Left lobe of liver (tissue), 2 donors: ENCODE data around the gene RNASEL. TPM values are rescaled to one million over a fixed set of nuclear protein-coding genes. Genes with fewer than 3 reads are reported as not detected.

Experiments used
- ATAC-seq: fragments of 200-7000 bp; cut with Tn5 transposase; one replicate; pipeline ENCODE4 v1.9.1; 2020; ENCODE audit warnings: mild to moderate bottlenecking, moderate library complexity
- DNase-seq: peaks from one replicate; pipeline ENCODE4 v3.0.0-alpha.2; 2020; ENCODE audit warnings: low spot score
- total RNA-seq: library from RNA; stranded (reverse); gene quantifications from one replicate; pipeline ENCODE4 v1.2.1, GENCODE V29; 2021
- donor health status: DM: no; HTN: no; CAD: no; lungs with moderate emphysema.
- donor health status: DM: no; HTN: yes; CAD: no.

RNASEL gene
- total RNA-seq, 1 donor from 2014 or later: 2.2 TPM

DNA sequence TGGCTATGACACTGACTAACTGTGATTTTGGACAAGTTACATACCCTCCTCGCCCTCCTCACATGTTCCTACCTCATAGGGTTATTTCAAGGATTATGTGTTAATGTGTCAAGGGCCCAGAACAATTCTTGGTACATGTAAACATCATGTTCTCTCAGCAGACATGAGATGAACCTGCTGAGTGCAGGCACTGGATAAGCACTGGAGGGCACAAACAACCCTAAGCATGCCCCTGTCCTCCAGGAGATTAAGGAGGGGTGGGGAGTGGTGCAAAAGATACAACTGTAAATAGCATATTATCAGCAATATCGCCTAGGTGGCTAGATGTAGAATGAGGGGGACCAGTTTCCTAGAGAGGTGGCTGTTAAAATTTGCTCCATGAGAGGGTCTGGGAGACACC is 32.9 kb upstream of the RNASEL start:
- DNase-seq (no peak), ATAC-seq (no peak)

DNA sequence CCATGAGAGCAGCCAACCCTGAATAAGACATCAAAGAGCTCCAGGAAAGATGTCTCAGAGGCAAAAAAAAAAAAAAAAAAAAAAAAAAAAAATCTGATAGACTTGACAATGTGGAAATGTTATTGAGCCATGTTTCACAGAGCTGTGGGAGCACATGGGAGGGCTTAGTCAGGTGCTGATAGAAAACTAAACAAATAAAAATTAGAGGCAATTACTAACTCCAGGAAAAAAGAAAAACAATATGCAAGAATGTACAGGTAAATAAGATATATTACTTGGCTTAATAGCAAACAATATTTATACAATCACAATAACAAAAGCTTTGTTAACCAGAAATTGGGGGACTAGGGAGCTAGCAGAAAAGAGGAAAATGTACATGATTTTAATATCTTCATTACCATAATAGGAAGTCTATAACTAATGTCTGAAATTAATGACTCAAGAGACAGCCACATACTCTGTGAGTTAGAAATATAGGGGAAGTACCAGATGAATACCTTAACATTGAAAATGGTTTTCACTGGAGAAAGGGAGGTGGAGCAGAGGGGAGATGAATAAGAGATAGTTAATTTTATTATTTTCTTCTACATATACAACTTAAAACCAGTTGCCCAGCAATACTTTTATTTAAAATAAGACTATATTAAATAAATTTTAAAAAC is 32.0 kb upstream of the RNASEL start:
- ATAC-seq: no peak
- no peak for DNase-seq

DNA sequence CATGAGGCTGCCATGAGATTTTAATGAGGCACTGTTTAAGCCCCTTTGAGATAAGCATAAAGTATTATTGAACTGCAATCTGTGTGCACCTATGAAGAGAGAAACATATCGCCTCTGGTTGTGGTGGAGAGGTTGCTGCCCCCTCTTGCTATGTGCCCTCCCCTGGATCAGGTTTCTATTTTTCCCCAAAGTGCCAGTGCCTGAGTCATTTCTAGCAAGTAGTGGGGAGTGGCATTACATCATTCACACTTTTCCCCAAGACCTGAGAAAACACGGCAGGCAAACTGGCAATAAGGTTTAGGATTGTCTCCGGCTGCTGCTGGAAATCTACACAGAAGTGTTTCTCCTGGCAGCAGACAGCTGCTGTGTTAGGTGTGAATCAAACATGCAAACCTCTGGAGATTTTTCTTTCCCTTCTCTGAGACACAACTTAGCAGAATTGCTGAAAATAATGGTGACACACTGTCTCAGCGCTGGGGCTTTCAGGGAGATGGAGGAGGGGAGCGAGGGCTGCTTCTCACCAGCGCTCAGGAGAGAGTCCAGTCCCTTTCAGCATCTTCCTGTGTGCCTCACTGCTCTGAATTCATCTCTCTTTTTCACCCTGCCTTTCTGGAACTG is 28.8 kb upstream of the RNASEL start:
- ATAC-seq: no peak

DNA sequence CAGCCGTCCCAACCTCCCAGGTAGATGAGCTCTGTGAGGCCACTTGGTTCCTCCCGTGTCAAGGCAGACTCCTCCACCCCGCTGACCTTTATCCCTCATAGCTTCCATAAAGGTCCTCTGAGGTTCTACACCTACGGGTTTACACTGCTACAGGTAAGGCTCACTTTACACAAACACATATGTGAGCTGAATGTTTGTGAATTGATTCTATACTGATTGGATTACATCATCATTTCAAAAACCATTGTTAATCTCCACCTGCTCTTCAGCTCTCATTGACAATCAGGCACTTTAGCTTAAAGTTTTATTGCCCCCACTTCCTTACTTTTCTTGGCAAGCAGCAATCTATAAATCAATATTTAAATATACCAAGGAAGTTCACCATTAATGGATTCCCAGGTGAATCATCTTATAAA is 28.0 kb upstream of the RNASEL start:
- ATAC-seq (no peak), DNase-seq (no peak)

More for the DNA sequence above, 28.8 kb upstream of the RNASEL start:
- no peak for DNase-seq

DNA sequence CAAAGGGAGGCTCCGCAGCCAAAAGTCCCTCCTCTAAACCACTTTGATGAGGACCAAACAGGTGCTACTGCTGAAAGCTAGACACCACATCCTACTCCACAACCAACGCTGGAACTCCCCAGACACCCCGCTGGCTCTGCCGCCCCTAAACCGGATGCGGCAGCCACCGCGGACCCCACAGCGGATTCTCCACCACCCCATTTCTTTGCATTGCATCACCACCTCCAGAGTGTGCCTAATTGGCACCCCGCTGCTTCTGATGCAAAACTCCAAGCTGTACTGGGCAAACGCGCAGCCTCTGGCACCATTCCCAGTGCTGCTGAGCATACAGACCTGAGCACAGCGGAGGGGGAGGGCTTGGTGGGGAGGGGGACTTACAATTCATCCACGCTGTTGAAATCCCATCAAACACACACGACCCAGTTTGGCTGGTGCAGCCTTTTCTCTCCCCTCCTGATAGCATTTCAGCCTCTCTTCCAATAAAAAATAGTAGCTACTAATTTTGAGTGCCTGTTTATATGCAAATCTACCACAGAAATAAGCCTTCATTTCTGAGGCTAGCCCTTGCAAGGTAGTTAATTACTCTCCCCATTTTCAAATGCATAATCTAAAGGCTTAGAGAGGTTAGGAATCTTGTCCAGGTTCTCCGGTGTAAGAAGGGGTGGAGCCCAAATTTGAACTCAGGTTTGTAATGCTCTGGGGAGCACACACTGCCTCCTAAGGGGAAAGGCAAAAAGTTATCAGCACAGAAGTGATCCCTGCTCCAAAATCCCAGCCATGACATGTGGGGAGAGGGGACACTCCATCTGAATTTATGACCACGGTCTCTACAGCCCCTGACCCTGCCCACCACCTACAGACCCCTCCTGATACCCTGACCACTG is 27.3 kb upstream of the RNASEL start:
- DNase-seq: peak; percentile 85
- ATAC-seq: peak; percentile 78

GRCh38 chr1:182615468-182616129 is 26.5 kb upstream of the RNASEL start:
- DNase-seq (no peak), ATAC-seq (peak; percentile 5)

DNA sequence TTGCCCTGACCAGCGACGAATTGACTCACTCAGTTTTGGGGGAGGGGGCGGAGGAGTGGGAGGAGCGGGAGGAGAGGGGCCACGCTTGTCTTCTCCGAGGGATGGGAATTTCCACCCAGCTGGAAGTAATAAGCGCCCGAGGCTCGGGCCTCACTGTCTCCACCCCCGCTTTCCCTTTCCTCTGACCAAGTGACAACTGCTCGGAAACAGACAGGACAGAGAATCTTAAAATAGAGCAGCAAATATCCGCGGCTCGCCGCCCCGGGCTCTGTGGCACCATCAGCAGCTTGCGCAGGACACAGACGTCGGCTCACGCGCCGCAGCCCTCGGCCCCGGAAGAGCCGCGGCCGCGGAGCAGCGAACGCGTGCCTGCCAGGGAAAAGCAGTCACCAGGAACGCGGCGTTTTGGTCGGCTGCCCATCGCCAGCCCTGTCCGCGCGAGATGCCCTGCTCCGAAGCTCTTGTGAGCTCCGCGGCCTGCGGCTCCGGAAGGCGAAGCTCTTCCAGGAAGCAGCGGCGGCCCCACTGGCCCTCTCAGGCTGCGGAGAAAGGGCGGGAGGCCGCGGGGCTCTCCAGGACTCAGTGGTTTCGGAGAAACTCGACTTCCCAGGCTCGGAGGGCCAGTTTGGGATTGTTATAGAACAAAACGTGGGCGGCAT is 25.9 kb upstream of the RNASEL start:
- DNase-seq (peak; percentile 75), ATAC-seq (peak; percentile 83)

GRCh38 chr1:182611787-182612186 is 22.7 kb upstream of the RNASEL start:
- ATAC-seq (no peak), DNase-seq (no peak)

DNA sequence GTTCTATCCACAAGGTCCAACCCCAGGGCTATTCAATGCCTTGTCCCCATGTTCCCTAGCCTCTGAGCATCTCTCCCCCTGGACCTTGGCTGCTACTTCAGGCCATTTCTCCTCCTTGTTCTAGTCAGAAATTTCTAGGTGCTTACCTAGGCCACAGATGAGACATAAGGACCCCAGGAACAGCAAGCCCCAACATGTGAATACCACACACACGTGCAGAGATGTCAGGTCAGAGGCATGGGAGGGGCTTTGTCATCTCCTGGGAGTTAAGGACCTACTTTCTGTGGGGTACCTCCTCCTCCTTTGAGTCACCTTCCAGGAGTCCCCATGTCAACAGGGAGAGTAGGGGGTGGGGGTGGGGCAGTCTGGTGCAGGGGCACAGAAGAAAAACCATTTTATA is 22.3 kb upstream of the RNASEL start:
- DNase-seq (no peak), ATAC-seq (no peak)

- ATAC-seq: no peak
- DNase-seq: no peak
Measured at GRCh38 chr1:182610606-182611194, 21.6 kb upstream of the RNASEL start.

GRCh38 chr1:182608845-182609610 is 20.0 kb upstream of the RNASEL start:
- DNase-seq (no peak), ATAC-seq (no peak)

DNA sequence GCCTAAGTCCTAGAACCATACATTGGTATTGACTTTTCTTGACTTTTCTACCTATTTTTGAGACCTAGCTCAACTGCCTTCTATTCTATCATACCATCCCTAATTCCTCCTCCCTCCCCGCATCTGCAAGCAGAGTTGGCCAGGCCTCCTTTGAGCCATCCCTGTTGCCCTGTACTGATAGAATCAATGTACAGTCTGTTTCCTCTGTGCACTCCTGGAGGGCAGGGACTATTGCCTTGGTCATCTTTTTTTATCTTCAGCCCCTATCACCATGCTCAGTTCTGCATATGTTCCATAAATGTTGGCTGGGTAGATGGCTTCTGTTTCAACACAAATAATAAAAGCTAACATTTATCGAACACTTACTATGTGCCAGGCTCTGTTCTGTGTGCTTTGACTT is 19.2 kb upstream of the RNASEL start:
- DNase-seq (no peak), ATAC-seq (no peak)

- ATAC-seq: no peak
- DNase-seq: no peak
Measured at GRCh38 chr1:182607566-182607965, 18.5 kb upstream of the RNASEL start.

DNA sequence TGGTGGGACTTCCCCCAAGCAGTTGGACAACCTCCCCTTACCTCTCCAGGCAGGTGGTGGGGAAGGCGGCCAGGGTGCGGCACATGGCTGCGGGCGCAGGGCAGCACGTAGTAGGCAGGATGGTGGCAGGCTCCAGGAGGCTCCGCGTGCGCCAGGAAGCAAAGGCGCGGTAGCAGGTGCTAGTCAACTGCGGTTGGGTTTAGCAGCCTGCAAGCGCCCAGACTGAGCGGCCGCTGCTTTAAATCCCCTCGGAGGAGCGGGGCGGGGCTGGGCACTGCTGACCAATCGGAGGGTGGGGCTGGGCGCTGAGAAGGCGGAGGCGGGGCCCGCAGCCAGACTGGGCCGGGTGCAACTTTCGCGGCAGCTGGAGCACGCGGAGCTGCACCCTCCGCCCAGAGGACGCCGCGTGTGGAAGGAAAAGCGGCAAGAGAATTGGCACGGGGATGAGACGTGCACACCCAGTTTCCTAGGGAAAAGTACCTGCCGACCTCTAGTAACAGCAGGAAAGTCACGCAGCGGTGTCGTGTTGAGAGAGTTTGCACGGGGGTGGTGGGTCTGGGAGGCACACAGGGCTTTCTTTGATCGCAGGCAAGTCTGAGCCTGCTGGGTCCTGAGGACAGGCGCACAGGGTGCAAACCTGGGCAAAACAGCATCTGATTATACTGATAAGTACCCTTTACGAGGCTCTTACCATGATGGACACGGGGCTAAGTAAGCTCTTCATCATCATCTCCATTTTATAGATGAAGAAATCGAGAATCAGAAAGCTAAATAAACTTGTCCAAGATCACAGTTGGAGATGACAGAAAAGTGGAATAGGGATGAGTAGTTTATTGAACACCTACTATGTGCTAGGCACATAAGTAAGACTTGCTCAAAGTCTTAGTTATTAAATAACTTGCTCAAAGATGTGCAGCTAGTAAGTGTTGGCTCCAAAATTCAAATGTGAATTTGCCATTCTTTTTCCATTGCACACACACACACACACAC is 15.4 kb upstream of the RNASEL start, which contains the start of gene RGS16:
Gene RGS16 (minus strand): TSS at position 215 of the 990 bp plus-strand sequence. CDS start 130 bp downstream, at position 85.
- peak; percentile 94 for ATAC-seq
- DNase-seq: peak; percentile 94

- DNase-seq (no peak), ATAC-seq (no peak)
Measured at GRCh38 chr1:182603646-182604174, 14.7 kb upstream of the RNASEL start.

- DNase-seq: no peak
- no peak for ATAC-seq
Measured at GRCh38 chr1:182602935-182603645, 14.0 kb upstream of the RNASEL start.

GRCh38 chr1:182601913-182602312 is 12.9 kb upstream of the RNASEL start:
- ATAC-seq: no peak
- no peak for DNase-seq
